Stimulated activated CD8-positive, alpha-beta memory T cell treated with anti-CD3 and anti-CD28 coated beads, Interleukin-12 subunit alpha, Interleukin-12 subunit beta, amount 100 ng/mL, for 24 hours (primary cell): ENCODE data around the gene DRD3.
A peak's percentile ranks its signal among the peaks of the same experiment; 100 is the strongest.

ENCODE experiments used
- DNase-seq: peaks from one replicate; pipeline ENCODE4 v3.0.0-alpha.2; 2020; ENCODE audit errors: extremely low read depth

Gene DRD3

DNA sequence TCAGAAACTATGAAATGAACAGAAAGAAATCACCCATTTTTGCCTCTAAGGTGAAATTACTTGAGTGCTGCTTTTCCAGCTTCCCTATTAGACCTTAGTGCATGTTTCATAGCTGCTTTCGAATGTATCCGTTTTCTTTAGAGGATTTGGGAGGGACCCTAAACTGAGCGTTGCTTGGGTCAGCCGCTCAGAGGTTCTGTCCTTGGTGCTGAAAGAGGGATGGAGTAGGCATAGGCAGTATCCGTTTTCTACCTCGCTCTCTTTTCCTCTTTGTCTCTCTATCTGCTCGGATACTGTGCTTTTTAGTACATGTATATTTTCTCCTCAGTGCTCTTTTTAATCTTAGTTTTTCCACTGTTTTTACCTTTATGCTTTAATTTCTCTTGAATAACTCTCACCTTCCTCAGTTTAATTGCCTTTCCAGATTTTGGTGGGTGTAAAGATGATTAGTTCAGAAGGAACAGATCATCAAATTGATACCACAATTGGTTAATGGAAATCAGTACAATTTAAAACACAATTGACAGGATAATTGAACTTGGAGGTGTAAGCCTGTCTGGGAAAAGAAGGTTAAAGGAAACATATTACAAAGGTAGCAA lies at the start of gene DRD3:
Gene DRD3, minus strand, starts transcription at position 283 of the 599 bp plus-strand sequence. CDS start 7,060 bp downstream, outside the sequence.
- DNase-seq, result no peak

DNA sequence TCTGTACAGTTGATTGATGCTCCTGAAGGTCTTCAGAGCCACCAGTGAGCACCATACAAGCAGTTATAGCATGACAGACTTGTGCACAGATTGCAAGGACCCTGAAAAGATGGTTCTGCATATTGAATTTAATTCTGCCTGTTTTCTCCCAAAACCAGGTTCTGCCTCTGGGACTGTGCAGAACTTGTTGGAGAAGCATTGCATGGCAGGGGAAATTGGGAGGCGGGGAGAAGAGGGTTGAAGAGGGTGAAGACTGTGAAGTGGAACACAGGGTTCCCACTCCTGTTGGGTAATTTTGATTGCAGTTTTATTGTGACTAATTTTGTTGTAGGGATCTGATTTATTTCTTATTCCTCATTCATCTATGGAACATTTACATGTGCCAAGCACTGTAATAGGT lies 48.2 kb upstream of the DRD3 start:
- no peak for DNase-seq

DNA sequence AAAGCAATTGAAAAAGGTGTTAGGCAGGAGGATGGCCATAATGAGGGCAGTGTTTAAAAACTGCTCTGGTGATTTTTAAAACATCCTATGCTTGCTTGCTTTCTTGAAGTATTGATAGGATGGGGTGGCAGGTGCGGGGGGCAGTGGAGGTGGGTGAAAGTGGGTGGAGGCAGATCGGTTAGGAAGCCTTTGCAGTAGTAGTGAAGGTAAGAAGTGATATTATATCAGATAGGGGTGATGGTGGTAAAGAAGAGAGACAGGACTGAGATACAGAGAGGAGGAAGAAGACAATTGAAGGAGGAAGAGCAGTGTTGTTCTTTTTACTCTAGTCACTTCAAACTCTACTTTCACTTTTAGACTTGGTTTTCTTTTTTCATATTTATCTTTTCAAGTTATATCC lies 47.5 kb upstream of the DRD3 start:
- DNase-seq, result no peak

DNA sequence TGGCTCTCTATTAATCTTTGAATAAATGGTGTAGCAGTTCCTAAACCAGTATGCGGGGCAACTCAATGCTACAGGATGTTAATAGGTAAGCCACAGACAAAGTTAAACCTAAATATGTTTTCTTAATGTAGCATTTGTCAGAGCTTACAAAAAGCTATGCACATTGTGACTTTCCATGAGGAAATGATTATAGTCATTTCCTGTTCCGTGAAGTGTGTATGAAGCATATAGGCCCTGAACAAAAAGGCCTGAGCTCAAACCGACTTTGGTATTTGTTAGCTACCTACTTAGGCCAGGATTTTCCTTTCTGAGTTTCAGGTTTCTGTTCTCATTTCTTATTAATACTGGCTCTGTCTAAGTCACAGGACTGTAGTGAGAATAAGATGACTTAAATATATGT lies 44.3 kb upstream of the DRD3 start:
- no peak for DNase-seq

DNA sequence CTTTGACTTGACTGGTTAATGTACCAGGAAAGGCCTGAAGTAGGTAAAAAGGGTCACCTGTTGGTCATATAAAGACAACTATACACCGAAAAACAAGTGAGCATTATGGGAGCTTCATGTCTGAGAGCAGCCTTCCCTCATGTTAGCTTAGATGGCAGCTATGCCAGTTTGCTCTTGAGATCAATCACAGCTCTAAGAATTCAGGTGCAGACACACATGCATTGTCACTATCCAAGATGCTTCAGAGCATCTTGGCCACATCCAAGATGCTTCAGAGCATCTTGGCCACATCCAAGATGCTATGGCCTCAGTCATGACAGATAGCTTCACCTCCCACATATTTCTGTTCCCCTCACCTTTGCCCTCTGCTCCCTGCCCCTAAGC lies 43.0 kb upstream of the DRD3 start:
- DNase-seq, result no peak

DNA sequence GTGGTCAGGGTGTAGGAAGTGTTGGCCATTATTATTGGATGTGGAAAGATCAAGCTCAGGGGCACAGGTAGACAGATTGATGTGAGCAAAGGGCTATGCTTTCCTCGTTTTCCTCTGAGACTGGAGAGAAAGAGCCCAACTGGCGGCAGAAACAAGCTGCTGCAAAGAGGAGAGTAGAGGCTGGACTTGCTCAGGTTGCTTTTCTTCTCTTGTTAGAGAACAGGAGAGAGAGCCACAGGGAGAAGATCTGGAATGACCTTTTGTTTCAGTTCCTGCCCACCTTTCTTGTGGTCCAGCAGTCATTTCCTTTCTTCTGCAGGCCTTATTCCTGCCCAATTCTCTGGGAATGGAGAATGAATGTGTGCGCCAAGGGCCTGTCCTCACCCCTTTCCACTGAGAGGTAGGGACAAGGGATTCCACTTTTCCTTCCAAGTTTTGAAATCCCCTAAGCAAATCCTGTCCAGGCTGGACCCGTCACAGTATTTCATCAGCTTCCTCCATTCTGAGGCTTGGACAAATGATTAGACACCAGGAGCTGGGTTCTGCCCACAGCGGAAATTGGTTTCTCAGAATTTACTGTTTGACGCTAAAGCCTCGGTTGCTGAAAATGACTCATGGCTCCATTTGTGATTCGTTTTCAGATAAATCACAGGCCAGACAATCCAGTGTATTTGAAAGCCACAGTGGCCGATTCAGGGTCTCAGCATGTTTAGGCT lies 42.5 kb upstream of the DRD3 start:
- no peak for DNase-seq

DNA sequence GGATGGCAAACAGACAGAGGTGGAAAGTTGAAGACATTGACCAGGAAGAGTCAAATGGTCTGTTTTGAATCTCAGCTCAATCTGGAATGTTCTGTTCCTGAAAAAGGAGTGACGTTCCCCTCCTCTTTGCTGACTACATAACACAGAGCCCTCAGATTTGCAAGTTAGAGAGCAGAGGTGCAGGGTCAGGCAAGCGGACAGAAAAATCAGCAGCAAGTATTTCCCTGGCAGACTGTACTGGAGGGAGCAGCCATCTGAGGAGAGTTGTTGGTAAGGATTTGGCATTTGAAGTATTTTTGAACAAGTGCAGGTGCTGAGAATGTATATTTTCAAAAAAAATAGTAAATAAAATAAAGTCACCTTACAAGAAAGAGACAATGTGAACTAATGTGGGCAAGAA lies 40.9 kb upstream of the DRD3 start:
- no peak for DNase-seq

DNA sequence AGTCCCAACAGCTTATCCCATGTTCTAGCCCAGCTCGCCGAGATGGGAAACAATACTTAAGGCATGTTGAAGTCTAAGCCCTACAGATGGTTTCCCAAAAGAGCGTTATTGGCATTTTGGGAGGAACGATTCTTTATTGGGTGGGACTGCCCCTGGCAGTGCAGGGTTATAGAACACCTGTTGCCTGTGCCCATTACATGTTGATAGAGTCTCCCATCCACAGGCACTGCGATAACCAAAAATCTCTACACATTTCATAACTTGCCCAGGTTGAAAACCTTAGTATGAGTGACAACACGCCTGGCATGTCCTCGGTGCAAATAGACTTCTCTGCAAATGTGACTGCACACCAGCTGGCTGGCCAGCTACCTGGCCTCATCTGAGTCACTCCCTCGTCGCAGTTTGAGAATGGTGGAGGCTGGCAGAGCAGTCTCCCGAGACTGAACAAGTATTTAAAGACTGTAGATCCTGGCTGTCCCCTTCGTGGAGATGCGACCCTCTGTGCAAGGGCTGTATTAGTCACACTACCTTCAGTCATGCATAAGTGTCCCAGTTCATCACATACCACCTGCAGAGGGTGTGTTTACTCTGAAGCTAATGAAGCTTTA lies 39.8 kb upstream of the DRD3 start:
- no peak for DNase-seq

DNA sequence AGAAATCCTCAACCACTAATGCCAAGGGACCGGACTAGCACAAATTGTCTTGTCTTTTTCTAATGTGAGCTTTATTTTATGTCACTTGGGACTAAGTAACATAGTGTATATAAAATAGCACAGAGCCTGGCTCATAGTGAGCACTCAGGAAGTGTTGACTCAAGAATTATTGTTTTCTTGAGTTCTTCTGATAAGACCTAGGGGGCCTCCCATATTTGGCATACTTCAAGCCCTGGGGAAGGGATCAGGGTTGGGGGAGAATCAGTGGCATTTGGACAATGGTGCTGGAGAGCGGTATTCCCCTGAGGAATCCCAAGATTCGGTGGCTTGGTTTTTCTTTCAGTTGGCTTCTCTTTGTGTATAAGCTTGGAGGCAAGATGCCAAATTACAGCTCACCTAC lies 39.2 kb upstream of the DRD3 start:
- no peak for DNase-seq

DNA sequence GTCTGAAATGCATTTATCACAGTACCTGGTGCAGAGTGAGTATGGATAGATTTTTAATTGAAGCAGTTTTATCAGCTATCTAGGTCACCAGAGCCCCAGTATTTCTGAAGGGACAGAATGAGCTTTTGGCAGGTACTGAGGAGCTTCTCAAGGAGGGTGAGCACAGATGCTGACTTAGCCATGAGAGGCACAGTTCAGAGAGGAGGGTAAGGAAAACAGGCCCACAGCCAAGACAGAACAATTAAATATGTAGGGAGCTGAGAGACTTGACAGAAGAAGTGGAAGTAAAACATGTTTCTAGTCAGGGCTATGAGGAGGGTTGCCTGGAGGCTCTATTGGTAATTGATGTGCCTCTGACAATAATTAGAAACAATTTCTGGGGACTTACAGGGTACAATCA lies 38.4 kb upstream of the DRD3 start:
- DNase-seq, result no peak

DNA sequence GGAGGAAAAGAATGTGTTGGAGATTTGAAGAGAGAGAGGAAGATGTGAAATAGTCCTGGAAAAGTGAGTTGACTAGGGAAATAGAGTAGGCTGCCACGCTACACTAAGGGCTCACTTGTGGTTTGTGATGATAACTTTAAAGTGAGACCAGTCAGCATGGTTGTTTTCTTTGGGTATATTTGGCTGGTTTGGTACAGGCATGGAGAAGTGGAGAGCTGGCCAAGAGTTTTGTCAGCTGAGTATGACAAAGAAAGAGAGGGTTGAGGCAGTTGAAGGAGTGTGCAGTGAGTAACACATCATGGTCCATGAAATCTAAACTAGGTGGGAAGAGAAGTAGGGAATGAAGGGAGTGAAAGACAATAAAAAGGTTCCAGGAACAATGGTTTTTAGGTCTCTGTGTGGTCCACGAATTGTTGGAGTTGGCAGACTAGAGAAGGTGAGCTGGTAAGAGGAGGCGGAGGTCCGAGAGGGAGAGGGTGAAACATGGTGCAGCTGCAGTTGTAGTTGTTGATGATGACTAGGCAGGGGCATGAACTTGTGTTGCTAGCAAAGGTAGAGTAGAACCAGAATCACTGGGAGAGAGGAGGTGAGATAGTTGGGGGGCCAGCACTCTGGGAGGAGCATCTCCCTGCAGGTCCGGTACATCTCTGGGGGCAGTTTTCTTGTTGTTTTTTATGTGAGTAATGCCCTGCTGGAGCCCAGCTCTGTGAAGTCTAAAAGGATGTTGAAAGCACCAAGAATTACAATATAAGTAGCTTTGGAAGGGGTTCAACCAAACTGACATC lies 37.5 kb upstream of the DRD3 start:
- no peak for DNase-seq

DNA sequence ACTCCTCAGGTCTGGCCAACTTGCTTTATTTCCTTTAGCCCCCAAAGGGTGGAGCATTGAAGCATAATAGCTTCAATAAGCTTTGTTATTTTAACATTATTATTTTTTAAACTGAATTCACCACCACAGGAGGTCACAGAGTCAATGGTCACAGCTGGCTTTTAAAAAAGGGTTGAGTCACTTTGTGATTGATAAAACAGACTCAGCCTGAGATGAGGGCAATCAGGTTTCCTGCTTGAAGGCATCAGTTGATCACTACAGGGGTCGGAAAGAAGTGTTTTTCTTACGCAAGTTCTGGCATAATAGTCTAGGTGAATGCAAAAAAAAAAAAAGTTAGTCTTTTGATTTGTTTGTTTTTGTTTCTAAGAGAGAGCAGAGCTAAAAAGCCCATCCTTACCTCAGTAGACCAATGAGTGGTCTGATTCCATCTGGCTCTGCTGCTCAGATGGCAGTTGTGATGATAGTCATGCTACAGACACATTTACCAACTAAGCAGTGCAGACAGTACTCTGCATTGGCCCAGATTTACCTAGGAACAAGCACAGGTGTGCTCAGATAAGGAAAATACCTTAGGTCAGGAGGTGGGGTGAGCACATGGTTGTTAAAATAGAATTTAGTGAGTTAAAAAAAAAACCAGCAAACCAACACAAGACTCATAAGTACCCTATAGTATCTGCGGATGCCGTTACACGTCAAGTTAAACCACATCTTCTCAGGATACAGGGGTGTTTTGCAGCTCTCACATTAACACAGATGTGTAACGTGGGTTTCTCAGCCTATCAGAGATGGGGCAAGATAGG lies 35.9 kb upstream of the DRD3 start:
- DNase-seq, result no peak

DNA sequence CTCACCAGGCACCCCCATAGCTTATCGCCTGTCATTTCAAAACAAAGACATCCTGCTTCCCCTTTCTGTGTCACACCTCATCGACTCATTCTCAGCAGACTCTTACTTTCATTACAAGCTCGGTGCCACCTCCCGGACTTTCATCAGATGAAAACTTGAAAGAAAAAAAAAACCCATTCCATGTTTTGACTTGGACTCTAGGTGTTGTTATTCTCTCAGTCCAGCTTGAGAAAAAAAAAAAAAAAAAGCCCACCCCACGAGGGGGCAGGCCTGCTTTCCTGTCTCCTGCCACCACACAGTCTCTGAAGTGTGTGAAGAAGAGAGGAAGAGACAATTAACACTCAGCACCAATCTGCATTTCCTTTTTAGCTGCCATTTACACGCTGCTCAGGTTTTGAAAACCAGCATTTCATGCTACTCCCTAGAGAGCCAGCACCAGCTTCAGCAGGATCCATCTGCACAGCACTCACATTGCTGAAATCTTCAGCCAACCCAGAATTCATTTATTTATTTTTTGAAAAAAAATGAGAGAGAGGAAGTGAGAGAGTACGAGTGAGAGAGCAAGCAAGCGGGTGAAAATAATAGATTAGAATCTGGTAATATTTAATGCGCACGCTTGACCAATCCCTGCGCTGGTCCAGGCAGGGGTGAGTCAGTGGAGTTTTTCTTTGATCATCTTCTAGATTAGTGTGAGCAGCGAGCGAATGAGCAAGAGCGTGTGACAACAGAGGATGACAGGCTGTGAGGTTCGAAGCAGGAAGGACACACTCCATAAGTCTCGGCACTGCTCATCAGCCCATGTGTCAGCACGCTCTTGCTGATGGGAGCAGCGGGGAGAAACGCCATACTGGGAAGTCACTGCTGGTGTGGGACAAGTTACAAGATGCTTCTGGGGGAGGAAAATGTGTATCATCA lies 35.0 kb upstream of the DRD3 start:
- peak; percentile 39 for DNase-seq

DNA sequence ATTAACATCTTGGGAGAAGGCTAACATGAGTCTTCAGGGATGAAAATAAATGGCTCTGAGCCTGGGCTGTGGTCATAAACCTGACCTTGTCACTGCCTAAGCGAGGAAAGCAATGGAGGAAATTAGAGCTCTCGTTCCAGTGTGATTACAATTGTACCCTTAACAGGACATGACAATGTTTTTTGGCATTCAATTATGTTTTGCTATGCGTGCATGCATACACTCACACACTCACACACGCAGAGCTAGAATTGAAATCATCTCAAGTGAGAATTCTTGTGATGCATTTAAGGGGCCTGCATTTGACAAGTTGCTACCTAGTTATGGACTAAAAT lies 34.4 kb upstream of the DRD3 start:
- no peak for DNase-seq

DNA sequence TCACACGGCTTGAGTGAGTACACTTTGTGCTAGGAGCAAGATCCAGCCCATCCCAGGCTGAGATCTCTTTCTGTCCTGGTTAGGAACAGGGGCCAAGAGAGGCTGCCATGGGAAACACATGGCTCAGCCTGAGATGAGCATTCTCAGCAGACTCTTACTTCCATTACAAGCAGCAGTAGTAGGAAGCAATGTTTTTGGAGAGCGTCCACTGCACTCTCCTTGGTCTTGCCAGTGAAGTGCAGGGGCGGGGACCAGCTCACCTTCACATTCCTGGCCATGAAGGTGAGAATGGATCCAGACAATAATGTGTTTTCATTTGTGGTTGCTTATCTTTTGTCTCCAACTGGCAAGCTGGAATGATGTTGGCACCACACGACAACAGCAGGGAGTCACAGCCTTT lies 33.8 kb upstream of the DRD3 start:
- no peak for DNase-seq

DNA sequence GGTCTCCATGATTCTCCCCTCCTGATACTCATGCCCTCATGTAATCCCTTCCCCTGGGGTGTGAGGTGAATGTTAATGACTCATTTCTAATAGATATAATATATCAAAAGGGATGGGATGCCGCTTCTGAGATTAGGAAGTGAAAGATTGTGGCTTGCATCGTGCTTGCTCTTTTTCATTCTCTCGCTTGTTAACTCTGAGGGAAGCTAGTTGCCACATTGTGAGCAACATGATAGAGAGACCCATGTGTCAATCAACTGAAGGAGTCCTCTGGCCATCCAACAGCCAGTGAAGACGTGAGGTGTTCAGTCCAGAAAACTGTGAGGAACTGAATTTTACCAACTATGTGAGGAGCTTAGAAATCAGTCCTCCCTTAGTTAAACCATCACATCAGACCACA lies 28.9 kb upstream of the DRD3 start:
- DNase-seq, result no peak

DNA sequence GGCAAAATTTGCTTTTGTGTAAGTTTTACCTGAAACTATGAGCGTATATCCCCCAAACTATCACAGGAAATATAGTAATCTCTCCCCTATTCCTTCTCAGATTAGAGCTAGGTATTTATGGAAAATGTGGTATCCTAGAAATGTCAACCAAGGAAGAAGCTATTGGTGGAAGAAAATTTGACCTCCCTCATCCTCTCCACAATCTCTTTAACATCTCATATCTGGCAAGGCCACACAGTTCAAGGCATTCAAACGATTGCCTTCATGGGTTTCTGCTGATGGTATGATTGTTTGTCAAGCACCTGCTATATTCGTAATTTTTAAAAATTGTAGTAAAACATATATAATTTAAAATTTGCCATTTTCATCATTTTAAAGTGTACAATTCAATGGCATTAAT lies 27.5 kb upstream of the DRD3 start:
- no peak for DNase-seq

DNA sequence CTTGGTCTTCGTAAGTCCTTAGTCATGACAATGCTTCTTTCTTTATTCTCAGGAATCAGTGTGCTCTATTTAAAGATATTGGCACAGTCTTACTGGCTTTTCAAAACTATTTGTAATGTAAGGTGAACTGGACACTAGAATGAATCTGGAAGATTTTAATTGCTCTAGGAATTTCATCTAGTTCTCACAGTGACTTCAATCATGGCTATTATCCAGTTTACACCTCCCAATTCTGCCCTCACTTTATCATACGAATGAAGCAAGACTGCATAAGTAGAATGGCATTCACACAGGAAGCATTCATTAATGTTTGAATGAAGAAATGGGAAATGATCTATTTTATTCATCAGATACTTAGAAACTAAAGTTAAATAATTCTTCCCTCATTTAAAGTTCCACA lies 26.7 kb upstream of the DRD3 start:
- no peak for DNase-seq

DNA sequence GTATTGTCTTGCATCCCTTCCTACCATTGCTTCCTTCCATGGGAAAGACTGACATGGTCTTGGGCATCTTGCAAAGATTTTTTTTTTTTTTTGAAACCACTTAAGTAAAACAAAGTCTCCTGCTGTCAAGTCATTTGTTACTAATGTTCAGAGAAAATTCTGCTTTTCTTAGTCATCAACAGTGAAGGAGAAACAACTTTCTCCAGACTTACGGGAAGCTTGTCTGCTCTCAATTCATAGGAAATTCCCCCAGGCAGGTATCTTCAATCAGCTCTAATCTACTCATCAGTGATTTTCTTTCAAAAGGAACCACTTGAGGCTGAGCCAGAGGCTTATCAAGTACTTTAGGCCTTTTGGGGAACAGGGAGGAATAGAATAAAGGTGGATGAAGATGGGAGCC lies 15.9 kb upstream of the DRD3 start:
- DNase-seq, result no peak

DNA sequence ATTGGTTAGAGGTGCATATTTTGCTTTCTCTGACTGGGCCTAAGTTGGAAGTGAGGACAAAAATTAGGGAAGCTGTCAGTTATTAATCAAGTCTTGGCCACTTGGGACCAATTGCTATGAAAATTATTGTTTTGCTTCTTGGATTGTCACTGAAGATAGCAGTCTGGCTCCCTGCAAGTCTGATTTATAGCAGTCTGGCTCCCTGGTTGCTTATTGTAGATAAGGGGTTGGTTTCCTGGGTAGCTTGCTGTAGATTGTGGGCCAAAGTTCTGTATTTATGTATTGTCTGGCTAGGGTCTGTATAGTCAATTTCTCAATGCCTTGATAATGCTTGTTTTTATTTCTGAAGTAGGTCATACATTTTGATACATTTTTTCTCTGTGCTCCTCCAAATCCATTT lies 13.3 kb upstream of the DRD3 start:
- no peak for DNase-seq

DNA sequence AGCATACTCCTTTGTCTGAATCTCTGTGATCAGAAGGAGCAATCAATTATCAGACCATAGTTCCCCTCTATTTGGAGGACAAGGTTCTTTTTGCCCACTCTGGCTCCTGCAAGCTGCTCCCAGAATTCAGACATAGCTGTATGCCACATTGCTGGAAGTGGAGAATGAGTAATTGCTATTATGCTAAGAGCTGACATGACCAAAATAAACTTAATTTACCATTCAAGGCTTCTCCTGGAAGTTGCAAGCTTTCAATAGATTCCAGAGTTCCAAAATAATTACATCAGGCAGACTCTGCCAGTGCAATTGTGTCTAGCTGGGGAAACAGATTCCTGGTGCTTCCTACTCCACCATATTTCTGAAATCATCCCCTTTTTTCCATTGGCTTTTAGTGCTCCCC lies 7.6 kb upstream of the DRD3 start:
- no peak for DNase-seq
